Neural progenitor cell (in vitro differentiated cells): Measurements from ENCODE around the gene MARK3. TPM values are rescaled to one million over a fixed set of nuclear protein-coding genes. Genes with fewer than 3 reads are reported as not detected.

ENCODE experiments used
- DNase-seq: peaks from one replicate; pipeline ENCODE4 v3.0.0-alpha.2; 2016; ENCODE audit warnings: low spot score
- H2AFZ ChIP-seq: fragments of 200-600 bp; sonication (generic); replicated peaks from 2 replicates; pipeline ENCODE4 v1.6.1; 2016; ENCODE audit warnings: antibody characterized with exemption
- H3F3A ChIP-seq: fragments of 200-600 bp; sonication (generic); 2 replicates; pipeline ENCODE4 v1.6.1; 2016; ENCODE audit warnings: antibody characterized with exemption, low read depth
- H3K27ac ChIP-seq: fragments of 200-600 bp; sonication (generic); 2 replicates; pipeline ENCODE4 v1.5.1; 2016; ENCODE audit warnings: mild to moderate bottlenecking
- H3K27me3 ChIP-seq: fragments of 200-600 bp; sonication (generic); 2 replicates; pipeline ENCODE4 v1.6.1; 2016; ENCODE audit warnings: mild to moderate bottlenecking, moderate library complexity
- H3K36me3 ChIP-seq: fragments of 200-600 bp; sonication (generic); 2 replicates; pipeline ENCODE4 v1.5.1; 2016
- H3K4me1 ChIP-seq: fragments of 200-600 bp; sonication (generic); 2 replicates; pipeline ENCODE4 v1.6.1; 2016; ENCODE audit warnings: mixed run types
- H3K4me2 ChIP-seq: fragments of 200-600 bp; sonication (generic); 2 replicates; pipeline ENCODE4 v1.6.1; 2016
- H3K4me3 ChIP-seq: fragments of 200-600 bp; sonication (generic); 2 replicates; pipeline ENCODE4 v1.5.1; 2016
- H3K79me2 ChIP-seq: fragments of 200-600 bp; sonication (generic); 2 replicates; pipeline ENCODE4 v1.6.1; 2016; ENCODE audit warnings: low read depth
- H3K9ac ChIP-seq: fragments of 200-600 bp; sonication (generic); 2 replicates; pipeline ENCODE4 v1.6.1; 2016
- H3K9me3 ChIP-seq: fragments of 200-600 bp; sonication (generic); 2 replicates; pipeline ENCODE4 v1.5.1; 2016; ENCODE audit warnings: low read depth
- H4K20me1 ChIP-seq: fragments of 200-600 bp; sonication (generic); 2 replicates; pipeline ENCODE4 v1.6.1; 2016; ENCODE audit warnings: low read depth
- H3K27ac Mint-ChIP-seq: 3 replicates; pipeline ENCODE4 v1.8.0; 2021; ENCODE audit warnings: mixed read lengths
- H3K27me3 Mint-ChIP-seq: 2 replicates; pipeline ENCODE4 v1.8.0; 2022; ENCODE audit warnings: low read depth, mild to moderate bottlenecking, inconsistent platforms, moderate library complexity, mixed read lengths; ENCODE audit not compliant: insufficient read depth
- H3K36me3 Mint-ChIP-seq: 3 replicates; pipeline ENCODE4 v1.8.0; 2021; ENCODE audit warnings: mixed read lengths
- H3K4me1 Mint-ChIP-seq: 3 replicates; pipeline ENCODE4 v1.8.0; 2021; ENCODE audit warnings: mixed read lengths
- H3K4me3 Mint-ChIP-seq: 3 replicates; pipeline ENCODE4 v1.8.0; 2021; ENCODE audit warnings: mild to moderate bottlenecking, moderate library complexity, mixed read lengths
- H3K9me3 Mint-ChIP-seq: 3 replicates; pipeline ENCODE4 v1.8.0; 2020; ENCODE audit warnings: mixed read lengths
- CTCF ChIP-seq: fragments of 200-600 bp; sonication (generic); IDR thresholded peaks from 2 replicates; pipeline ENCODE4 v1.5.1; 2017; ENCODE audit warnings: antibody characterized with exemption, mild to moderate bottlenecking
- EZH2 ChIP-seq: fragments of 200-600 bp; sonication (generic); IDR thresholded peaks from 2 replicates; pipeline ENCODE4 v1.6.1; 2017; ENCODE audit warnings: antibody characterized with exemption, mild to moderate bottlenecking, moderate library complexity
- EZH2phosphoT487 ChIP-seq: fragments of 200-600 bp; sonication (generic); IDR thresholded peaks from 2 replicates; pipeline ENCODE4 v1.6.1; 2017; ENCODE audit warnings: antibody characterized with exemption
- total RNA-seq: library from RNA; depleted of rRNA; stranded (reverse); fragments of >200 nt; gene quantifications from 2 replicates; pipeline ENCODE4 v1.2.3, GENCODE V29; 2015; ENCODE audit warnings: low replicate concordance

MARK3 gene
- total RNA-seq, 1 donor from 2014 or later = 80.7 TPM

GRCh38 chr14:103408491-103409155 lies 23.4 kb downstream of the MARK3 start:
- H3K4me1 ChIP-seq = peaks cover 9% of the 10 kb centered on the region
- H3K79me2 ChIP-seq = peaks cover 96% of the 10 kb centered on the region
- H2AFZ ChIP-seq = no peak overlapping the region
- H3K27ac ChIP-seq = no peak overlapping the region
- no peaks in the 10 kb centered on the region for H3F3A ChIP-seq
- Mint-ChIP-seq H3K27ac (no peak overlapping the region), H3K4me1 (peaks cover 10% of the 10 kb centered on the region), H3K9me3 (no peaks in the 10 kb centered on the region), H3K27me3 (no peaks in the 10 kb centered on the region), H3K36me3 (peaks cover 36% of the 10 kb centered on the region), H3K4me3 (no peak overlapping the region)
- H3K36me3 ChIP-seq = no peaks in the 10 kb centered on the region
- H3K4me3 ChIP-seq = no peak overlapping the region
- H4K20me1 ChIP-seq = peaks cover 40% of the 10 kb centered on the region
- H3K9me3 ChIP-seq = no peaks in the 10 kb centered on the region
- no peak for TF ChIP-seq CTCF
- no peak for TF ChIP-seq EZH2
- TF ChIP-seq EZH2phosphoT487 = no peak
- H3K27me3 ChIP-seq = no peaks in the 10 kb centered on the region
- H3K4me2 ChIP-seq = no peak overlapping the region
- no peak overlapping the region for H3K9ac ChIP-seq
- DNase-seq = no peak

DNA sequence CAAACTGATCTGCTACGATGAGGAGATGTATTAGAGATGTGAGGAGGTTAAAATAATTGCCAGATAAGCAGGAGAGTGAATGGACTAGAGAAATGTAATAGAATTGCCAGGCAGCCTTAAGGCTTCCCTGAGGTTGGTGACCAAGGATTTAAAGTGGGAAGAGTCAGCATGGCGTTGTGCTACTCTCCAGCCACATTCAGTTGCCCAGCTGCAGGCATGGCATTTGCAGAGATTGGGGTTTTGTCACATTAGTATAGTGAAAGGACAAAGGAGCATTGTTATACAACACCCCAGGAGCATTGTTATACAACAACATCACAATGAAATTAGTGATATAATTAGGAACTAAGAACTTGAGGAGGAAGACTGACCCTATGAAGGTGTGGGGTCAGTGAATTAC lies 31.7 kb downstream of the MARK3 start:
- H3K9ac ChIP-seq = no peak overlapping the region

GRCh38 chr14:103418481-103418818 lies 33.2 kb downstream of the MARK3 start:
- H3K79me2 ChIP-seq = peaks cover 82% of the 10 kb centered on the region

More for the DNA sequence above, 31.7 kb downstream of the MARK3 start:
- Histone ChIP-seq H3K4me1 (peaks cover 14% of the 10 kb centered on the region), H3K4me2 (peak overlapping the region; percentile 33), H3K36me3 (no peaks in the 10 kb centered on the region), H3K27me3 (no peaks in the 10 kb centered on the region), H3F3A (peaks cover 28% of the 10 kb centered on the region), H3K4me3 (no peak overlapping the region), H3K9me3 (no peaks in the 10 kb centered on the region), H3K79me2 (peaks cover 84% of the 10 kb centered on the region), H3K27ac (peak overlapping the region; percentile 62), H4K20me1 (peaks cover 37% of the 10 kb centered on the region), H2AFZ (no peak overlapping the region)
- Mint-ChIP-seq H3K4me3 (no peak overlapping the region), H3K4me1 (peaks cover 23% of the 10 kb centered on the region), H3K27ac (no peak overlapping the region), H3K36me3 (peaks cover 38% of the 10 kb centered on the region), H3K27me3 (peaks cover 5% of the 10 kb centered on the region), H3K9me3 (no peaks in the 10 kb centered on the region)
- peak; percentile 32 for DNase-seq
- TF ChIP-seq CTCF (no peak), EZH2 (no peak), EZH2phosphoT487 (no peak)

More at GRCh38 chr14:103418481-103418818, 33.2 kb downstream of the MARK3 start:
- Histone ChIP-seq H3K4me1 (peaks cover 14% of the 10 kb centered on the region), H4K20me1 (peaks cover 37% of the 10 kb centered on the region), H3K27ac (peak overlapping the region; percentile 1), H2AFZ (no peak overlapping the region), H3K4me2 (no peak overlapping the region), H3K9ac (no peak overlapping the region), H3K27me3 (no peaks in the 10 kb centered on the region), H3K9me3 (no peaks in the 10 kb centered on the region), H3K36me3 (no peaks in the 10 kb centered on the region), H3K4me3 (no peak overlapping the region), H3F3A (peaks cover 28% of the 10 kb centered on the region)
- Mint-ChIP-seq H3K9me3 (no peaks in the 10 kb centered on the region), H3K36me3 (peaks cover 37% of the 10 kb centered on the region), H3K4me1 (peaks cover 23% of the 10 kb centered on the region), H3K4me3 (no peak overlapping the region), H3K27ac (no peak overlapping the region), H3K27me3 (peaks cover 5% of the 10 kb centered on the region)
- no peak for DNase-seq
- TF ChIP-seq CTCF (no peak), EZH2phosphoT487 (no peak), EZH2 (no peak)
